ENCODE results near the gene PDZRN3. TPM values are rescaled to one million over a fixed set of nuclear protein-coding genes. Genes with fewer than 3 reads are reported as not detected.

PDZRN3 gene
- total RNA-seq, 4 donors from 2014 or later: 87.3 to 268 (median 107) TPM

- TF ChIP-seq CTCF (IDR thresholded peaks at IDR 0.05) (no peak), POLR2A (IDR thresholded peaks at IDR 0.05) (no peak)
- no peaks in the 10 kb centered on the region for H3K27me3 ChIP-seq
- intact Hi-C loops (cut with DNase I; ENCODE audit: low total_unique reads): no loop called here
- H3K9me3 ChIP-seq: no peaks in the 10 kb centered on the region
- DNase-seq: no peak
- no peak overlapping the region for H3K4me3 ChIP-seq
- H3K4me1 ChIP-seq: peaks cover 8 to 14% of the 10 kb centered on the region in 2 donors
- H3K27ac ChIP-seq: peak overlapping the region; percentile 46 to 64
- H3K36me3 ChIP-seq: no peaks in the 10 kb centered on the region
Measured at GRCh38 chr3:73433079-73433478, 191.7 kb downstream of the PDZRN3 start.

- Histone ChIP-seq H3K27ac (peak overlapping the region; percentile 46 to 64), H3K9me3 (no peaks in the 10 kb centered on the region), H3K4me1 (peaks cover 8 to 10% of the 10 kb centered on the region in 2 donors), H3K36me3 (no peaks in the 10 kb centered on the region), H3K27me3 (no peaks in the 10 kb centered on the region), H3K4me3 (no peak overlapping the region)
- DNase-seq: no peak
- no peak for TF ChIP-seq POLR2A (IDR thresholded peaks at IDR 0.05)
- no peak for TF ChIP-seq CTCF (IDR thresholded peaks at IDR 0.05)
- intact Hi-C loops (cut with DNase I; ENCODE audit: low total_unique reads): no loop called here
Measured at GRCh38 chr3:73432706-73433032, 192.1 kb downstream of the PDZRN3 start.

- H3K27ac ChIP-seq: peak overlapping the region; percentile 46 to 64
- DNase-seq: peak; percentile 45 to 56
- TF ChIP-seq POLR2A (IDR thresholded peaks at IDR 0.05) (no peak), CTCF (IDR thresholded peaks at IDR 0.05) (peak; percentile 55 to 72 (median 66))
- no peaks in the 10 kb centered on the region for H3K9me3 ChIP-seq
- H3K27me3 ChIP-seq: no peaks in the 10 kb centered on the region
- no peaks in the 10 kb centered on the region for H3K36me3 ChIP-seq
- peak overlapping the region in 1 of 2 donors; percentile 12 for H3K4me3 ChIP-seq
- peaks cover 8% of the 10 kb centered on the region in 2 donors for H3K4me1 ChIP-seq
- intact Hi-C loops (cut with DNase I; ENCODE audit: low total_unique reads): no loop called here
Measured at GRCh38 chr3:73432023-73432705, 192.6 kb downstream of the PDZRN3 start.

DNA sequence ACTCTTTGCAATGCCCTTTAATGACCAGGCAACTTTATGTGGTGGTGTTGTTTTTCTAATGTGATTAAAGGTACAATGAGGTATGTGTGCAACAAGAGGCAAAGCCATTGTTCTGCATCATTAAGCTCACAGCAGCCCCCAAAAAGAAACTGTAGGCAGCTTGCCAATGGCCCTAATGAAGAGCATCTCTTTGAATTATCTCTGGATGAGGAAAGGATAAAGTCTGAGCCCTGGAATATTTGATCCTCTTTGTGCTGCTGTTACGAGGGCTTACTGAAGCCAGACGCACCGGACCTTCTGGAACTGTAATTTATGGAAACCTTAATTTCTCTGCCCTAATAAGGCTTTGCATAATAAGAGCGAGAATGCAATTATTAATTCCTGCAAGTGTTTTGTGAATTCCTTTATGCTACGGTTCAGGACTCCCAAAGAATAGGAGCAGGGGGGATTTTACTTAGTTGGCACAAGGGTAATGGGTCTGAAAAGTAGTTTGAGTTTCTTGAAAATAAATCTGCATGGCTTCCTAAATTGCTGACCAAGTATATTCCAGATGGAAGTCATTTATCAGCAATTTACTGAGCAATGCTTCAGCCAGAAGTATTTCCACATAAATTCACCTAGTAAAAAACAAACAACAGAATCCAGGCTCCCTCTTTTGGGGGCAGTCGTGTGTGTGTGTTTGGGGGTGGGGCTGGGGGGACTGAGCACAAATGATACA lies 193.4 kb downstream of the PDZRN3 start:
- Histone ChIP-seq H3K4me3 (no peak overlapping the region), H3K36me3 (no peaks in the 10 kb centered on the region), H3K4me1 (peaks cover 8 to 15% of the 10 kb centered on the region in 2 donors), H3K9me3 (no peaks in the 10 kb centered on the region), H3K27ac (peak overlapping the region; percentile 46 to 64), H3K27me3 (no peaks in the 10 kb centered on the region)
- DNase-seq: no peak
- TF ChIP-seq POLR2A (IDR thresholded peaks at IDR 0.05) (no peak), CTCF (IDR thresholded peaks at IDR 0.05) (no peak)
- intact Hi-C loops (cut with DNase I; ENCODE audit: low total_unique reads): no loop called here

GRCh38 chr3:73427048-73427706 lies 197.6 kb downstream of the PDZRN3 start:
- intact Hi-C loops (cut with DNase I; ENCODE audit: low total_unique reads): loop anchor here (5.0 kb wide), 1 partner anchor 325 kb away; no protein-coding TSS in a partner anchor
- peaks cover 0 to 17% of the 10 kb centered on the region in 2 donors for H3K4me1 ChIP-seq
- H3K9me3 ChIP-seq: no peaks in the 10 kb centered on the region

More at GRCh38 chr3:73427048-73427706, 197.6 kb downstream of the PDZRN3 start:
- Histone ChIP-seq H3K36me3 (no peaks in the 10 kb centered on the region), H3K4me3 (no peak overlapping the region), H3K27ac (peak overlapping the region; percentile 53 to 61), H3K27me3 (no peaks in the 10 kb centered on the region)
- no peak for DNase-seq
- TF ChIP-seq CTCF (IDR thresholded peaks at IDR 0.05): no peak
- TF ChIP-seq POLR2A (IDR thresholded peaks at IDR 0.05): no peak
